GM13976 (cell line): ENCODE measurements around the gene PPP1R14C.

Experiments used
- DNase-seq: peaks from one replicate; pipeline ENCODE4 v3.0.0; 2012; ENCODE audit warnings: low spot score
- in situ Hi-C: fragments of 300-500 bp; cut with MboI; formaldehyde crosslinking; loops from one replicate; pipeline ENCODE4 v1.12.0; 2022; ENCODE audit warnings: low sequenced_read_pairs, mixed read lengths, inconsistent platforms; ENCODE audit not compliant: unreplicated experiment
- TF ChIP-seq, protein P1 (sequence below): IDR thresholded peaks from 2 replicates; pipeline ENCODE4 v1.5.1; 2012; ENCODE audit warnings: borderline replicate concordance, mild to moderate bottlenecking; ENCODE audit not compliant: insufficient read depth; ENCODE audit errors: extremely low read depth, missing control alignments, control extremely low read depth

PPP1R14C gene

DNA sequence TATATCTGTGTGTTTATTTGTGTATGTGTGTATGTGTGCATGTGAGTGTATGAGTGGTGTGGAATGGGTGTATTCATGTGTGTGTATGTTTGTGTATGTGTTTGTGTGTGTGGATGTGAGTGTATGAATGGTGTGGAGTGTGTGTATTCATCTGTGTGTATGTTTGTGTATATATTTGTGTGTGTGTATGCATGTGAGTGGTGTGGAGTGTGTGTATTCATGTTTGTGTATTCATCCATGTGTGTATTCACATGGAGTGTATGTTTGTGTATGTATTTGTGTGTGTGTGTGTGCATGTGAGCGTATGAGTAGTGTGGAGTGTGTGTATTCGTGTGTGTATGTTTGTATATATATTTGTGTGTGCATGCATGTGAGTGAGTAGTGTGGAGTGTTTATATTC, 66.6 kb downstream of the PPP1R14C start:
- DNase-seq: no peak
- in situ Hi-C loops: no loop called here
- TF ChIP-seq, protein P1, sequence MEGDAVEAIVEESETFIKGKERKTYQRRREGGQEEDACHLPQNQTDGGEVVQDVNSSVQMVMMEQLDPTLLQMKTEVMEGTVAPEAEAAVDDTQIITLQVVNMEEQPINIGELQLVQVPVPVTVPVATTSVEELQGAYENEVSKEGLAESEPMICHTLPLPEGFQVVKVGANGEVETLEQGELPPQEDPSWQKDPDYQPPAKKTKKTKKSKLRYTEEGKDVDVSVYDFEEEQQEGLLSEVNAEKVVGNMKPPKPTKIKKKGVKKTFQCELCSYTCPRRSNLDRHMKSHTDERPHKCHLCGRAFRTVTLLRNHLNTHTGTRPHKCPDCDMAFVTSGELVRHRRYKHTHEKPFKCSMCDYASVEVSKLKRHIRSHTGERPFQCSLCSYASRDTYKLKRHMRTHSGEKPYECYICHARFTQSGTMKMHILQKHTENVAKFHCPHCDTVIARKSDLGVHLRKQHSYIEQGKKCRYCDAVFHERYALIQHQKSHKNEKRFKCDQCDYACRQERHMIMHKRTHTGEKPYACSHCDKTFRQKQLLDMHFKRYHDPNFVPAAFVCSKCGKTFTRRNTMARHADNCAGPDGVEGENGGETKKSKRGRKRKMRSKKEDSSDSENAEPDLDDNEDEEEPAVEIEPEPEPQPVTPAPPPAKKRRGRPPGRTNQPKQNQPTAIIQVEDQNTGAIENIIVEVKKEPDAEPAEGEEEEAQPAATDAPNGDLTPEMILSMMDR: no peak

DNA sequence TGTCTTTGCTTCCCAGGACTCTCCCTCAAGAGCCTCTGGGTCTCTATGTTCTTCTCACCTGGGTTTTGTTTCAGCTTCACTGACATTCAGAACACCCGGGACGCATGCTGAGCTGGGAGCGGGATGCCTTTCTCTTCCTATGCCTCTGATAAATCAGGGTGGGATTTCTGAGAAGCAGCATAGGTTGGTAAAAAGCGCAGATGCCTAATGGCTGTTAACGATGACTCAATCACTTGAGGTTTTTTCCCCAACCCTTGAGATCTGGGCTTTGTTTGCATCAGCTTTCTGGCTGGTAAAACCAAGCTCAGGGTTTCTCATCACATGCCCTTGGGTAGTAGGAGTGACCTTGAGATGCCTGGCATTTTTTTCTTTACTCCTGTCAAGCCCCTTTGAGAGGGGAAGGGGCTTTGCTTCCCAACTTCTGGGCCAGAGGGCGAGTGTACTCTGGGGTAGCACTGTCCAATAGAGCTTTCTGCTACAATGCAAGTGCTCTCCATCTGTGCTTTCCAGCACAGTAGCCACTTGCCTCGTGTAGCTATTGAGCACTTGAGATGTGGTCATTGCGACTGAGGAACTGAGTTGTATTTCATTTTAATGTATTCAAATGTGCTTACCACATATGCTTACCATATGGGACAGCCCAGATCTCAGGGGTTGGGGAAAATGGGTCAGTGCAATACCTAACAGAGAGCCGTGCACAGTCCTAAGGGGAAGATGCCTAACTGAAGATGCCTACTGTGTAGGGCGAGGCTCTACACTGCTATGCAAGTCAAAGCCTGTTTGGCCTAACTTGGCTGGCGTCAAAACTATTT, 69.1 kb downstream of the PPP1R14C start:
- TF ChIP-seq, protein P1: no peak
- no peak for DNase-seq
- in situ Hi-C loops: no loop called here

DNA sequence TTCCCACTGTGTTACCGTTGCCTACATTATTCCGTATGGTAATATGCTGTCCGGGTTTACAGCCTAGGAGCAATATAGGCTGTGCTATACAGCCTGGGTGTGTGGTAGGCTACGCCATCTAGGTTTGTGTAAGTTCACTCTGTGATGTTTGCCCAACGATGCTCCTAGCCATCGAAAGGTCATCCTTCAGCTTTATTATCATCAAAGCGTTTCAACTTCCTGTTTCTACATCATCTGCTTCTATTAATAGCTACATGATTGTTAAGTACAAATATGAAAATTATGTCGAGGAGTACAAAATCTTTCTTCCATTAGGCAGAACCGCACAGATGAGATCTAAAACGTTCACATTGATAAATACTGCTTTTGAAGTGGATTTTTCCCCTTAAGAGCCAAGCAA, 69.9 kb downstream of the PPP1R14C start:
- in situ Hi-C loops: no loop called here
- TF ChIP-seq, protein P1: no peak
- DNase-seq: no peak

DNA sequence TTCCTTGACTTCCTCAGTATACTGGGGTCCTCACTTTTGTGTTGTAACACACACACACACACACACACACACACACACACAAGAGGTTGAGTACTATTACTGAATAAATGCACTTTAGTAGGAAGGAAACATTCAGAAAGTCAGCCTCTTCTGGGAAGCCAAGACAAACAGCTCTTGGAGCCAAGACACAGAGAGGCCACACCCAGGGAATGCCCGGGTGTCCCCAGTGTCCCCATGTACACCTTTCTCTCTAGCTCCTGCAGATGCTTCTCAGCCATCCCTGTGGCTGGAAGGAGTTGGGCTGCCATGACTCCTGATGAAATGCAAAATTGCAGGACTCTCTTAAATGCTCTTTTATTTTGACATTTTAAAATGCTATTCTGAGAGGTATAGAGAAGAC, 70.5 kb downstream of the PPP1R14C start:
- TF ChIP-seq, protein P1: no peak
- in situ Hi-C loops: no loop called here
- DNase-seq: no peak

DNA sequence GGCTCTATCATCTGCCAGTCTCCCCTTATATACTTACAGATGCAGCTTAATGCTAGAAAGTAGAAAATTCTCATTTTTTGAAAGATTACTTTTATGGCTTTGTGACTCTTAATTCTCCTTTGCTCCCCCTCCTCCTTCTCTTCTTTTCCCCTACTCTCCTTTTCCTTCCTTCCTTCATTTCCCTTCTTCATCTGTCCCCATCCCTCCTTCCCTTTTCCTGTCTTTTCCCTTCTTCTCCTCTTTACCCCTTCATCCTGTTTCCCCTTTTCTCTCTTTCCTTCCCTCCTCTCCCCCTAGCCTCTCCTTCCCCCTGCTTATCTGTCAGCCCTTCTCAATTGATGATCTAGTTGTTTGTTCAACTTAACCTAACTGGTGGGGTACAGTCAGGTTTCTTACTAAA, 71.5 kb downstream of the PPP1R14C start:
- DNase-seq: no peak
- TF ChIP-seq, protein P1: no peak
- in situ Hi-C loops: no loop called here

DNA sequence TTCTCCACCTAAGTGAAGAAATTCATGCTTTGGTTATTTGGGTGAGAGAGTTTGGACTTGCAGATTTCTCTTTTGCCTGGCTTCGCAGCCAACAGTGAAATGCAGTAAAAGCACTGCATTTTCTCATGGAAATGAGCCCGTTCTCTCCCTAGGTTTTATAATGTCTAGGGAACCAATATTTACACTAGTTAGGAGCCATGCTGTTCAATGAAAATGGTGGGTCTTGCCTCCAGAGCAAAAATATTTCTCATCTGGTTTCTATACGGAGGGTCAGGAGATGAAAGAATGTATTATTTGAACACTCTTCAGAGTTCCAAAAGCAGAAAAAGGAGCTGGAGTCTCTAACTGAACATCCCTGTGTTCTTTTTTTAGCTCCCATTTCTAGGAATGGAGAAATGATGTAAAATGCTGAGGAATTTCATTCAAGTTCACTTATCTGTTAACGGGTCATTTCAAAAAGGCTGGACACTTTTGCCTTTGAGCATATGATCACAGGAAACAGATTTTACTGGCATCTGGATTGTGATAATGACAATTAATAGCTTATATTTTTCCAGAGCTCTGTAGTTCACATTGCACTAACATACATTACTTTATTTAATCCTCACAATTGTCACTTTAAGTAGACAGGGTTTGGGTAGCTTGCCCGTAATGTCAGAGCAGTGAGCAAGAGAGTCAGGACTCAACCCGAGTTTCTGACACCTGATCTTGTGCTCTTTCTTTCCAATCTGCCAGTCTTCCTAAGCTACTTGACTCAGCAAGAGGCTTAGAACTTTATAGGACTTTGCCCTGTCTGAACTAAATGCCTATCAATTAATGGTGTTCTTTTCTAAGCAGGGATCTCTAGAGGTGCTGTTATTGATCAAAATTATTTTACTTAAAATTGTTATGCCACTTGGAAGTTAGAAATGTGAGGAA, 78.0 kb downstream of the PPP1R14C start:
- in situ Hi-C loops: no loop called here
- TF ChIP-seq, protein P1: no peak
- no peak for DNase-seq
